HG03565 (cell line): ENCODE results near the gene LBR.
"Not testable (repeated sequence)": the region's sequence is repeated elsewhere in the genome, so short reads cannot be mapped to it uniquely, and the experiment has no call there.

Experiments
- ATAC-seq: cut with Tn5 transposase; IDR thresholded peaks from one replicate; pipeline ENCODE4 v1.9.1; 2021; ENCODE audit warnings: mild to moderate bottlenecking, moderate library complexity; ENCODE audit not compliant: unreplicated experiment

LBR gene

GRCh38 chr1:225386860-225387259 lies 41.0 kb downstream of the LBR start:
- ATAC-seq, result not testable (repeated sequence)

GRCh38 chr1:225380691-225381090 lies 47.1 kb downstream of the LBR start:
- no peak for ATAC-seq

GRCh38 chr1:225378880-225379279 lies 49.0 kb downstream of the LBR start:
- no peak for ATAC-seq

GRCh38 chr1:225374996-225375395 lies 52.8 kb downstream of the LBR start:
- no peak for ATAC-seq

GRCh38 chr1:225373155-225373554 lies 54.7 kb downstream of the LBR start:
- ATAC-seq, result no peak

GRCh38 chr1:225371366-225372010 lies 56.4 kb downstream of the LBR start:
- no peak for ATAC-seq

- ATAC-seq, result no peak
Measured at GRCh38 chr1:225368036-225368552, 59.7 kb downstream of the LBR start.

- ATAC-seq, result no peak
Measured at GRCh38 chr1:225366552-225366951, 61.3 kb downstream of the LBR start.

- no peak for ATAC-seq
Measured at GRCh38 chr1:225366018-225366417, 61.8 kb downstream of the LBR start.

GRCh38 chr1:225364439-225364838 lies 63.4 kb downstream of the LBR start:
- ATAC-seq, result no peak

- no peak for ATAC-seq
Measured at GRCh38 chr1:225362805-225363204, 65.0 kb downstream of the LBR start.

- ATAC-seq, result no peak
Measured at GRCh38 chr1:225361176-225361575, 66.7 kb downstream of the LBR start.

GRCh38 chr1:225360119-225360518 lies 67.7 kb downstream of the LBR start:
- no peak for ATAC-seq

GRCh38 chr1:225355863-225356262 lies 72.0 kb downstream of the LBR start:
- no peak for ATAC-seq

- ATAC-seq, result no peak
Measured at GRCh38 chr1:225354906-225355305, 72.9 kb downstream of the LBR start.
